Cardiac fibroblast (primary cell): ENCODE results near the gene OXSR1.
"Not testable (repeated sequence)": the region's sequence is repeated elsewhere in the genome, so short reads cannot be mapped to it uniquely, and the experiment has no call there.

Experiments used
- DNase-seq, 2 donors: peaks; one replicate each; pipeline versions ENCODE4 v3.0.0 to v3.0.0-alpha.2; 2010; ENCODE audit warnings: low read depth in 2 of 2
- H3K4me3 ChIP-seq, 2 donors: replicated peaks in 1 of 2; 1 replicate in 1 of 2; 2 replicates in 1 of 2; pipeline ENCODE4 v1.5.1; 2011; ENCODE audit warnings: low read depth in 2 of 2, low read length in 2 of 2, mild to moderate bottlenecking in 2 of 2, moderate library complexity in 1 of 2
- CTCF ChIP-seq: IDR thresholded peaks from one replicate; pipeline ENCODE4 v1.5.1; 2011; ENCODE audit warnings: low read depth, mild to moderate bottlenecking, low read length, inconsistent platforms

OXSR1 gene

GRCh38 chr3:38169027-38169317, 3.6 kb downstream of the OXSR1 start:
- TF ChIP-seq CTCF: no peak
- no peak overlapping the region for H3K4me3 ChIP-seq
- DNase-seq: peak in 1 of 2 donors; percentile 78

GRCh38 chr3:38170722-38171121, 5.4 kb downstream of the OXSR1 start:
- no peak for TF ChIP-seq CTCF
- no peak for DNase-seq
- no peak overlapping the region for H3K4me3 ChIP-seq

- no peak overlapping the region for H3K4me3 ChIP-seq
- no peak for DNase-seq
- TF ChIP-seq CTCF: no peak
Observed at GRCh38 chr3:38171622-38172021, 6.3 kb downstream of the OXSR1 start.

GRCh38 chr3:38173834-38174418, 8.6 kb downstream of the OXSR1 start:
- no peak for TF ChIP-seq CTCF
- no peak overlapping the region for H3K4me3 ChIP-seq
- DNase-seq: no peak

- no peak overlapping the region for H3K4me3 ChIP-seq
- TF ChIP-seq CTCF: no peak
- no peak for DNase-seq
Observed at GRCh38 chr3:38177181-38177580, 11.8 kb downstream of the OXSR1 start.

GRCh38 chr3:38186781-38187180, 21.4 kb downstream of the OXSR1 start:
- no peak overlapping the region for H3K4me3 ChIP-seq
- DNase-seq: no peak
- TF ChIP-seq CTCF: no peak

GRCh38 chr3:38190481-38190881, 25.1 kb downstream of the OXSR1 start:
- no peak for DNase-seq
- no peak overlapping the region for H3K4me3 ChIP-seq
- no peak for TF ChIP-seq CTCF

- H3K4me3 ChIP-seq, DNase-seq: not testable (repeated sequence)
Observed at GRCh38 chr3:38202931-38203330, 37.6 kb downstream of the OXSR1 start.
